Hepatocyte (in vitro differentiated cells): ENCODE results near the gene RPL36A.

Experiments
- EZH2 ChIP-seq: fragments of 200-600 bp; sonication (generic); IDR thresholded peaks from 2 replicates; pipeline ENCODE4 v1.6.1; 2016; ENCODE audit warnings: antibody characterized with exemption, mild to moderate bottlenecking, borderline replicate concordance
- EZH2phosphoT487 ChIP-seq: fragments of 200-600 bp; sonication (generic); IDR thresholded peaks from one replicate; pipeline ENCODE4 v1.6.1; 2018; ENCODE audit warnings: antibody characterized with exemption, mild to moderate bottlenecking, low read depth, moderate library complexity; ENCODE audit not compliant: unreplicated experiment, severe bottlenecking
- TF ChIP-seq, protein P1 (sequence below): fragments of 200-600 bp; sonication (generic); IDR thresholded peaks from 2 replicates; pipeline ENCODE4 v1.5.1; 2016; ENCODE audit warnings: antibody characterized with exemption, mild to moderate bottlenecking; ENCODE audit not compliant: poor library complexity

DNA sequence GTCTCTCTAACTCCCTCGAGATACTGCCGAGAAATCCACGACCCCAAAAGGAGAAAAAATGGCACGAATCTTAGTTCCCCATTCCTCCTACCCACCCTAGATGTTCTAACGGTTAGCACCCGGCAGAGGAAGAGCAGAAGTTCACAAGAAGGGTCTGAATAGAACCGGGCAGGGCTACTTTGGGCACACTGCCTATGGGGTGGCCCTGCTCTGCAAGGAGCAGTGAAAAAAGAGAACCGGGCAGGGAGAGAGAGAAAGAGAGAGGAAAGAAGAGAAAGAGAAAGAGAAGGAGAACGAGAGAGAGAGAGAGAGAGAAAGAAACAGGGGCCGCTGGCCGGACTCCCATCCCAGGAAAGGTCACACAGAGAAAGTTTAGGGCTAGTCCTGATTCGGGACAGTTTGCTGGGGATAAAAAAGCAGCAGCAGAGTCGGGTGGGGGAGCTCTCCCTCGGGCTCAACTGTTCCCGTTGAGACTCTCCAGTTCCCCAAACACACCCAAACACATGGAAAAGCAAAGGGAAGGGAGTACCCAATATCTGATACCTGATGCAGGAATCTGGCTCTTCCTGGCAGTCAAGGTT, 16.4 kb downstream of the RPL36A start:
- TF ChIP-seq, protein P1, sequence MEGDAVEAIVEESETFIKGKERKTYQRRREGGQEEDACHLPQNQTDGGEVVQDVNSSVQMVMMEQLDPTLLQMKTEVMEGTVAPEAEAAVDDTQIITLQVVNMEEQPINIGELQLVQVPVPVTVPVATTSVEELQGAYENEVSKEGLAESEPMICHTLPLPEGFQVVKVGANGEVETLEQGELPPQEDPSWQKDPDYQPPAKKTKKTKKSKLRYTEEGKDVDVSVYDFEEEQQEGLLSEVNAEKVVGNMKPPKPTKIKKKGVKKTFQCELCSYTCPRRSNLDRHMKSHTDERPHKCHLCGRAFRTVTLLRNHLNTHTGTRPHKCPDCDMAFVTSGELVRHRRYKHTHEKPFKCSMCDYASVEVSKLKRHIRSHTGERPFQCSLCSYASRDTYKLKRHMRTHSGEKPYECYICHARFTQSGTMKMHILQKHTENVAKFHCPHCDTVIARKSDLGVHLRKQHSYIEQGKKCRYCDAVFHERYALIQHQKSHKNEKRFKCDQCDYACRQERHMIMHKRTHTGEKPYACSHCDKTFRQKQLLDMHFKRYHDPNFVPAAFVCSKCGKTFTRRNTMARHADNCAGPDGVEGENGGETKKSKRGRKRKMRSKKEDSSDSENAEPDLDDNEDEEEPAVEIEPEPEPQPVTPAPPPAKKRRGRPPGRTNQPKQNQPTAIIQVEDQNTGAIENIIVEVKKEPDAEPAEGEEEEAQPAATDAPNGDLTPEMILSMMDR, result no peak
- TF ChIP-seq EZH2 (no peak), EZH2phosphoT487 (no peak)
